Activated CD4-positive, alpha-beta T cell treated with anti-CD3 and anti-CD28 coated beads, Interleukin-2, amount 10 ng/mL, durations not matched to agents 7 days and 5 days (primary cell): Measurements from ENCODE around the gene LEF1. TPM values are rescaled to one million over a fixed set of nuclear protein-coding genes. Genes with fewer than 3 reads are reported as not detected.

Experiments used
- CTCF ChIA-PET: fragments of 350-600 bp; sonication (Branson Sonifier 250); formaldehyde crosslinking; loops from one replicate; lab custom pipeline; 2021; ENCODE audit warnings: antibody characterized with exemption; lab: Charles Lee
- POLR2A ChIA-PET: fragments of 350-600 bp; sonication (Branson Sonifier 250); formaldehyde crosslinking; loops from one replicate; lab custom pipeline; 2021; ENCODE audit warnings: antibody characterized with exemption; lab: Charles Lee
- DNase-seq: peaks from one replicate; pipeline ENCODE4 v3.0.0-alpha.2; 2020
- H3K27ac Mint-ChIP-seq: one replicate; pipeline ENCODE4 v1.8.0; 2021; ENCODE audit warnings: mild to moderate bottlenecking, moderate library complexity, mixed read lengths
- H3K27me3 Mint-ChIP-seq: one replicate; pipeline ENCODE4 v1.8.0; 2021; ENCODE audit warnings: mixed read lengths
- H3K36me3 Mint-ChIP-seq: one replicate; pipeline ENCODE4 v1.8.0; 2021; ENCODE audit warnings: low read depth, mixed read lengths
- H3K4me1 Mint-ChIP-seq: one replicate; pipeline ENCODE4 v1.8.0; 2021; ENCODE audit warnings: mixed read lengths
- H3K4me3 Mint-ChIP-seq: one replicate; pipeline ENCODE4 v1.8.0; 2021; ENCODE audit warnings: mild to moderate bottlenecking, moderate library complexity, mixed read lengths
- H3K9me3 Mint-ChIP-seq: one replicate; pipeline ENCODE4 v1.8.0; 2021; ENCODE audit warnings: mixed read lengths
- total RNA-seq, 2 experiments: library from RNA; stranded (reverse); gene quantifications; one replicate each; pipeline ENCODE4 v1.2.3, GENCODE V29; 2021

LEF1 gene
- total RNA-seq, 2 experiments from 2014 or later = 386 to 498 TPM

- Mint-ChIP-seq H3K4me1 (peaks cover 12% of the 10 kb centered on the region), H3K9me3 (no peaks in the 10 kb centered on the region), H3K27ac (no peak overlapping the region), H3K36me3 (no peaks in the 10 kb centered on the region), H3K27me3 (no peaks in the 10 kb centered on the region), H3K4me3 (no peak overlapping the region)
- CTCF ChIA-PET = interaction anchor here (0.6 to 1.0 kb wide), 2 partner anchors 168 to 219 kb away, joined by 3 to 4 read pairs; no protein-coding TSS in a partner anchor
- POLR2A ChIA-PET = interaction anchor here (0.5 to 0.6 kb wide), 2 partner anchors 11 to 378 kb away, joined by 3 read pairs; no protein-coding TSS in a partner anchor
- no peak for DNase-seq
Observed at GRCh38 chr4:108193886-108194672, 25.3 kb upstream of the LEF1 start.

DNA sequence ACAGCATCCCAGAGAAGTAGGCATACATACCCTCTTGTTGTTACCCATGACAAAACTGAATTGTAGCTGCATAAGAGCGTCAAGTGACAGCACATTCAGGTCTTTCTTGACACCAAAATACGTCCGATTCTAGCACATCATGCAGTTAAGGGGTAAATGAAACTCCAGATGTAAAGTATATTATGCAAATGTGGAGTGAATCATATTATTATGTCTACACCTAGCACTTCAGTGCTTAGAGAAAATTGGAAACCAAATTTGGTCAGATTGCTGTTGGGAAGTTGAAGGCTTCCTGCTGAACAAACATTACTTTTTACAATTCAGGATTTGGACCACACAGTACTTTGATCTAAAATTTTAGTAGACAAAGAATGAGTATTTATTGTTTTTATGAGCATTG is 24.2 kb upstream of the LEF1 start:
- ChIA-PET CTCF (no interaction called here), POLR2A (no interaction called here)
- Mint-ChIP-seq H3K9me3 (no peaks in the 10 kb centered on the region), H3K27ac (no peak overlapping the region), H3K4me3 (no peak overlapping the region), H3K27me3 (no peaks in the 10 kb centered on the region), H3K36me3 (no peaks in the 10 kb centered on the region), H3K4me1 (peaks cover 12% of the 10 kb centered on the region)
- DNase-seq = no peak

GRCh38 chr4:108192056-108192455 is 23.3 kb upstream of the LEF1 start:
- no peak for DNase-seq
- H3K27ac Mint-ChIP-seq = no peak overlapping the region
- no peaks in the 10 kb centered on the region for H3K9me3 Mint-ChIP-seq
- H3K4me1 Mint-ChIP-seq = peaks cover 12% of the 10 kb centered on the region
- no peaks in the 10 kb centered on the region for H3K36me3 Mint-ChIP-seq
- CTCF ChIA-PET = interaction anchor here (1.5 kb wide), 1 partner anchor 10 kb away, joined by 4 read pairs; no protein-coding TSS in a partner anchor
- POLR2A ChIA-PET = no interaction called here
- H3K4me3 Mint-ChIP-seq = no peak overlapping the region
- no peaks in the 10 kb centered on the region for H3K27me3 Mint-ChIP-seq

GRCh38 chr4:108191269-108191914 is 22.7 kb upstream of the LEF1 start:
- no peaks in the 10 kb centered on the region for H3K27me3 Mint-ChIP-seq
- H3K4me1 Mint-ChIP-seq = peaks cover 15% of the 10 kb centered on the region
- H3K36me3 Mint-ChIP-seq = no peaks in the 10 kb centered on the region
- POLR2A ChIA-PET = no interaction called here
- CTCF ChIA-PET = interaction anchor here (1.5 kb wide), 1 partner anchor 9 kb away, joined by 4 read pairs; no protein-coding TSS in a partner anchor
- H3K4me3 Mint-ChIP-seq = no peak overlapping the region
- H3K27ac Mint-ChIP-seq = peak overlapping the region; percentile 55
- DNase-seq = no peak
- no peaks in the 10 kb centered on the region for H3K9me3 Mint-ChIP-seq

DNA sequence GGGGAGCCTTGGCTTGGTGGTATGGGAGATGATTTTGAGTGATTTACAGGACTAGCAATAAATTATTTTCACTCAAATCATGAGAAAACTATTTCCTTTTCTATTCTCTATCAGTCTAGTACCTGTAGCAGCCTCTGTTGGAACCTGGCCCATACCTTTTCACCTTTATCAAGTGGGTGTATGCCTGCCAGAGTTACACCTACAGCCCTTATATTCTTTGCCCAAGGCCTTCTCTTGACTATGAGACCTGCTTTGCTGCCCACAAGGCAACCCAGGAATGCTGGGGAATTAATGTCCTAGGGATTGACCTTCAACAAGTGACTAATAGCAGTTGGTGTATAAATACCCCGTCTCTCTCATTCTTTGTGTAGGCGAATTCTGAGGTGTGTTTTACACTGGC is 20.0 kb upstream of the LEF1 start:
- no peaks in the 10 kb centered on the region for H3K27me3 Mint-ChIP-seq
- no peak overlapping the region for H3K4me3 Mint-ChIP-seq
- no peaks in the 10 kb centered on the region for H3K9me3 Mint-ChIP-seq
- H3K27ac Mint-ChIP-seq = no peak overlapping the region
- POLR2A ChIA-PET = no interaction called here
- H3K36me3 Mint-ChIP-seq = no peaks in the 10 kb centered on the region
- CTCF ChIA-PET = interaction anchor here (0.6 kb wide), 1 partner anchor 14 kb away, joined by 5 read pairs; no protein-coding TSS in a partner anchor
- peaks cover 12% of the 10 kb centered on the region for H3K4me1 Mint-ChIP-seq
- no peak for DNase-seq

- no peaks in the 10 kb centered on the region for H3K36me3 Mint-ChIP-seq
- H3K27ac Mint-ChIP-seq = no peak overlapping the region
- no peak overlapping the region for H3K4me3 Mint-ChIP-seq
- DNase-seq = no peak
- CTCF ChIA-PET = interaction anchor here (0.6 to 1.4 kb wide), 3 partner anchors 11 to 387 kb away, joined by 3 to 4 read pairs (median 3); no protein-coding TSS in a partner anchor
- peaks cover 10% of the 10 kb centered on the region for H3K4me1 Mint-ChIP-seq
- peaks cover 2% of the 10 kb centered on the region for H3K27me3 Mint-ChIP-seq
- H3K9me3 Mint-ChIP-seq = no peaks in the 10 kb centered on the region
- POLR2A ChIA-PET = no interaction called here
Observed at GRCh38 chr4:108185252-108185651, 16.5 kb upstream of the LEF1 start.

GRCh38 chr4:108184453-108185049 is 15.8 kb upstream of the LEF1 start:
- Mint-ChIP-seq H3K4me1 (peaks cover 13% of the 10 kb centered on the region), H3K27me3 (peaks cover 3% of the 10 kb centered on the region), H3K27ac (no peak overlapping the region), H3K36me3 (no peaks in the 10 kb centered on the region), H3K4me3 (no peak overlapping the region), H3K9me3 (no peaks in the 10 kb centered on the region)
- POLR2A ChIA-PET = no interaction called here
- CTCF ChIA-PET = interaction anchor here (1.4 kb wide), 2 partner anchors 12 to 388 kb away, joined by 3 to 4 read pairs; no protein-coding TSS in a partner anchor
- no peak for DNase-seq

- ChIA-PET CTCF (interaction anchor here (0.7 to 1.6 kb wide), 6 partner anchors 8 to 353 kb away, joined by 3 to 6 read pairs (median 4); no protein-coding TSS in a partner anchor), POLR2A (no interaction called here)
- Mint-ChIP-seq H3K4me3 (no peak overlapping the region), H3K36me3 (peaks cover 10% of the 10 kb centered on the region), H3K4me1 (peaks cover 16% of the 10 kb centered on the region), H3K9me3 (no peaks in the 10 kb centered on the region), H3K27ac (no peak overlapping the region), H3K27me3 (peaks cover 3% of the 10 kb centered on the region)
- no peak for DNase-seq
Observed at GRCh38 chr4:108181704-108182103, 13.0 kb upstream of the LEF1 start.

GRCh38 chr4:108180513-108180912 is 11.8 kb upstream of the LEF1 start:
- no peaks in the 10 kb centered on the region for H3K9me3 Mint-ChIP-seq
- peak overlapping the region; percentile 13 for H3K27ac Mint-ChIP-seq
- H3K4me1 Mint-ChIP-seq = peaks cover 26% of the 10 kb centered on the region
- peaks cover 3% of the 10 kb centered on the region for H3K27me3 Mint-ChIP-seq
- DNase-seq = no peak
- ChIA-PET POLR2A (no interaction called here), CTCF (interaction anchor here (0.9 kb wide), 1 partner anchor 161 kb away, joined by 3 read pairs; no protein-coding TSS in a partner anchor)
- peaks cover 18% of the 10 kb centered on the region for H3K36me3 Mint-ChIP-seq
- peak overlapping the region; percentile 12 for H3K4me3 Mint-ChIP-seq

GRCh38 chr4:108175966-108176365 is 7.2 kb upstream of the LEF1 start:
- Mint-ChIP-seq H3K4me1 (peaks cover 44% of the 10 kb centered on the region), H3K4me3 (no peak overlapping the region), H3K36me3 (peaks cover 23% of the 10 kb centered on the region), H3K27ac (no peak overlapping the region), H3K27me3 (peaks cover 9% of the 10 kb centered on the region), H3K9me3 (no peaks in the 10 kb centered on the region)
- ChIA-PET CTCF (no interaction called here), POLR2A (no interaction called here)
- DNase-seq = no peak

GRCh38 chr4:108174856-108175255 is 6.1 kb upstream of the LEF1 start:
- ChIA-PET POLR2A (no interaction called here), CTCF (interaction anchor here (0.7 kb wide), 1 partner anchor 144 kb away, joined by 3 read pairs; no protein-coding TSS in a partner anchor)
- no peak for DNase-seq
- H3K4me1 Mint-ChIP-seq = peaks cover 52% of the 10 kb centered on the region
- no peak overlapping the region for H3K27ac Mint-ChIP-seq
- peaks cover 23% of the 10 kb centered on the region for H3K36me3 Mint-ChIP-seq
- no peaks in the 10 kb centered on the region for H3K9me3 Mint-ChIP-seq
- H3K27me3 Mint-ChIP-seq = peaks cover 15% of the 10 kb centered on the region
- H3K4me3 Mint-ChIP-seq = no peak overlapping the region

DNA sequence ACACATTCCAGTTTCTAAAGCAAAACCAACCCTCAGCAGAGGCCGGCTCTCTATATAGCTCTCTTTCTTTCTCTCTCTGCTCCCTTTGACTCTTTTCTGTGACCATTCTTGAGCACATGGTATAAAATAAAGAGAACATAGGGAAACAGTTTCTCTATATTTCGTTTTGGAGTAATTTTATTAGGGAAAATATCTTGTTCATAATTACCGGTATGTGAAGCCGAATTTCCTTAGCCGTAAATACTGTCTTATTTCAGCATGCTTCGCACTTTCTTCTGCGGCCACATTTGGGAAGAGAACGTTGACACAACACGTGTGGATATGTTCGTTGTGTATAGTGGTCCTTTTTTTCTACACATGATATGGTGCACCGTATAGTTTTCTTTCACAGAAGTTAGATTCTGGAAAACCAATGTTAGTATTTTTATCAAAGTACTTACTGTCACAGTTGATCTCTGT is 4.9 kb upstream of the LEF1 start:
- H3K4me3 Mint-ChIP-seq = peak overlapping the region; percentile 93
- ChIA-PET CTCF (interaction anchor here (0.7 to 2.2 kb wide), 6 partner anchors 8 to 118 kb away, joined by 3 to 9 read pairs (median 3); no protein-coding TSS in a partner anchor), POLR2A (interaction anchor here (0.7 to 1.3 kb wide), 3 partner anchors 182 to 398 kb away, joined by 3 to 5 read pairs (median 3); no protein-coding TSS in a partner anchor)
- peaks cover 59% of the 10 kb centered on the region for H3K4me1 Mint-ChIP-seq
- peaks cover 21% of the 10 kb centered on the region for H3K27me3 Mint-ChIP-seq
- no peaks in the 10 kb centered on the region for H3K9me3 Mint-ChIP-seq
- DNase-seq = no peak
- H3K27ac Mint-ChIP-seq = peak overlapping the region; percentile 96
- peaks cover 23% of the 10 kb centered on the region for H3K36me3 Mint-ChIP-seq
